ENCODE data around the gene IGLON5.
A peak's percentile ranks its signal among the peaks of the same experiment; 100 is the strongest.

IGLON5 gene

GRCh38 chr19:51366389-51367254, 55.2 kb downstream of the IGLON5 start:
- H4K20me1 ChIP-seq (ENCODE audit: insufficient read depth, low read length, poor library complexity, severe bottlenecking): no peaks in the 10 kb centered on the region
- TF ChIP-seq EZH2phosphoT487 (IDR thresholded peaks at IDR 0.05; ENCODE audit: borderline replicate concordance): no peak
- no peak for TF ChIP-seq CTCF (conservative IDR thresholded peaks at IDR 0.05; ENCODE audit: low read length)
- no peaks in the 10 kb centered on the region for H3K27me3 ChIP-seq (ENCODE audit: insufficient read depth, low read length, poor library complexity, severe bottlenecking)
- H3K4me3 ChIP-seq (ENCODE audit: low read length, poor library complexity, severe bottlenecking): peak overlapping the region; percentile 99
- H3K36me3 ChIP-seq (ENCODE audit: insufficient read depth, low read length): no peaks in the 10 kb centered on the region
- H2AFZ ChIP-seq (ENCODE audit: low read length): 0 out of 2 replicates have a peak overlapping the region, but pooled peaks have one; percentile 17
- no peaks in the 10 kb centered on the region for H3K9me2 ChIP-seq (replicated peaks; ENCODE audit: low read depth, low read length)
- H3K9me3 ChIP-seq (ENCODE audit: insufficient read depth, low read depth, low read length): no peaks in the 10 kb centered on the region
- H3F3A ChIP-seq (ENCODE audit: low read depth): no peaks in the 10 kb centered on the region; the same call in 1 of the 2 replicates
- peaks cover 59% of the 10 kb centered on the region for H3K4me1 ChIP-seq (ENCODE audit: insufficient read depth, low read length, poor library complexity, severe bottlenecking)
- H3K9ac ChIP-seq (ENCODE audit: low read depth, low read length, poor library complexity, severe bottlenecking): peak overlapping the region; percentile 94
- H3K4me2 ChIP-seq (ENCODE audit: low read depth, low read length, poor library complexity, severe bottlenecking): peak overlapping the region; percentile 77
- H3K79me2 ChIP-seq (ENCODE audit: insufficient read depth, low read length): peaks cover 66% of the 10 kb centered on the region

GRCh38 chr19:51367255-51367564, 55.8 kb downstream of the IGLON5 start:
- Histone ChIP-seq H3K79me2 (ENCODE audit: insufficient read depth, low read length) (peaks cover 69% of the 10 kb centered on the region), H3K9ac (ENCODE audit: low read depth, low read length, poor library complexity, severe bottlenecking) (peak overlapping the region; percentile 94), H3K9me3 (ENCODE audit: insufficient read depth, low read depth, low read length) (no peaks in the 10 kb centered on the region), H3K4me2 (ENCODE audit: low read depth, low read length, poor library complexity, severe bottlenecking) (peak overlapping the region; percentile 77), H4K20me1 (ENCODE audit: insufficient read depth, low read length, poor library complexity, severe bottlenecking) (no peaks in the 10 kb centered on the region), H3K4me1 (ENCODE audit: insufficient read depth, low read length, poor library complexity, severe bottlenecking) (peaks cover 62% of the 10 kb centered on the region), H3K4me3 (ENCODE audit: low read length, poor library complexity, severe bottlenecking) (peak overlapping the region; percentile 99), H3K9me2 (replicated peaks; ENCODE audit: low read depth, low read length) (no peaks in the 10 kb centered on the region), H3F3A (ENCODE audit: low read depth) (peaks cover 5% of the 10 kb centered on the region), H2AFZ (ENCODE audit: low read length) (no peak overlapping the region), H3K27me3 (ENCODE audit: insufficient read depth, low read length, poor library complexity, severe bottlenecking) (no peaks in the 10 kb centered on the region), H3K36me3 (ENCODE audit: insufficient read depth, low read length) (no peaks in the 10 kb centered on the region)
- TF ChIP-seq EZH2phosphoT487 (IDR thresholded peaks at IDR 0.05; ENCODE audit: borderline replicate concordance) (no peak), CTCF (conservative IDR thresholded peaks at IDR 0.05; ENCODE audit: low read length) (no peak)

GRCh38 chr19:51367565-51368365, 56.3 kb downstream of the IGLON5 start:
- peaks cover 9% of the 10 kb centered on the region for H3F3A ChIP-seq (ENCODE audit: low read depth)
- peak overlapping the region; percentile 99 for H3K4me3 ChIP-seq (ENCODE audit: low read length, poor library complexity, severe bottlenecking)
- TF ChIP-seq CTCF (conservative IDR thresholded peaks at IDR 0.05; ENCODE audit: low read length) (no peak), EZH2phosphoT487 (IDR thresholded peaks at IDR 0.05; ENCODE audit: borderline replicate concordance) (no peak)
- peak overlapping the region; percentile 86 for H2AFZ ChIP-seq (ENCODE audit: low read length)
- no peaks in the 10 kb centered on the region for H3K9me2 ChIP-seq (replicated peaks; ENCODE audit: low read depth, low read length)
- no peaks in the 10 kb centered on the region for H4K20me1 ChIP-seq (ENCODE audit: insufficient read depth, low read length, poor library complexity, severe bottlenecking)
- H3K27me3 ChIP-seq (ENCODE audit: insufficient read depth, low read length, poor library complexity, severe bottlenecking): no peaks in the 10 kb centered on the region
- peak overlapping the region; percentile 94 for H3K9ac ChIP-seq (ENCODE audit: low read depth, low read length, poor library complexity, severe bottlenecking)
- H3K9me3 ChIP-seq (ENCODE audit: insufficient read depth, low read depth, low read length): no peaks in the 10 kb centered on the region
- peak overlapping the region; percentile 89 for H3K4me2 ChIP-seq (ENCODE audit: low read depth, low read length, poor library complexity, severe bottlenecking)
- no peaks in the 10 kb centered on the region for H3K36me3 ChIP-seq (ENCODE audit: insufficient read depth, low read length)
- H3K4me1 ChIP-seq (ENCODE audit: insufficient read depth, low read length, poor library complexity, severe bottlenecking): peaks cover 59% of the 10 kb centered on the region
- H3K79me2 ChIP-seq (ENCODE audit: insufficient read depth, low read length): peaks cover 69% of the 10 kb centered on the region

Measured in Loucy (cell line).